Panc1 (cell line): Measurements from ENCODE around the gene PHC2. TPM values are rescaled to one million over a fixed set of nuclear protein-coding genes. Genes with fewer than 3 reads are reported as not detected.

Experiments used
- ATAC-seq: fragments of 200-7000 bp; cut with Tn5 transposase; 2 replicates; pipeline ENCODE4 v1.9.1; 2020; ENCODE audit warnings: mild to moderate bottlenecking, moderate library complexity
- BruUV-seq: library from RNA; stranded (reverse); fragments of 400-500 nt; replicated peaks from 2 replicates; lab custom pipeline; 2021; lab: Mats Ljungman, UMichigan
- CTCF ChIA-PET: fragments of 300-600 bp; sonication (Branson Sonifier 250); formaldehyde crosslinking; loops from one replicate; lab custom pipeline; 2022; ENCODE audit warnings: antibody characterized with exemption; lab: Charles Lee
- POLR2A ChIA-PET: fragments of 300-600 bp; sonication (Branson Sonifier 250); formaldehyde crosslinking; loops from one replicate; lab custom pipeline; 2022; ENCODE audit warnings: antibody characterized with exemption; lab: Charles Lee
- DNase-seq: peaks from one replicate; pipeline ENCODE4 v3.0.0-alpha.2; 2010; ENCODE audit warnings: low read depth, low spot score
- H3K27ac ChIP-seq: 2 replicates; pipeline ENCODE4 v1.5.1; 2011; ENCODE audit warnings: mild to moderate bottlenecking, low read length, inconsistent platforms
- H3K27me3 ChIP-seq: fragments of 200-500 bp; sonication (Bioruptor generic); 2 replicates; pipeline ENCODE4 v1.6.0; 2014; ENCODE audit warnings: low read length, inconsistent platforms; ENCODE audit not compliant: control insufficient read depth, insufficient read depth
- H3K36me3 ChIP-seq: fragments of 200-500 bp; sonication (Bioruptor generic); 2 replicates; pipeline ENCODE4 v1.5.1; 2014; ENCODE audit warnings: inconsistent platforms, mild to moderate bottlenecking, low read length, moderate library complexity; ENCODE audit not compliant: control insufficient read depth, insufficient read depth
- H3K4me1 ChIP-seq: 2 replicates; pipeline ENCODE4 v1.5.1; 2011; ENCODE audit warnings: inconsistent platforms, mild to moderate bottlenecking, low read length, moderate library complexity; ENCODE audit not compliant: control insufficient read depth, insufficient read depth
- H3K4me3 ChIP-seq, 2 experiments: 2 replicates each; pipeline ENCODE4 v1.5.1; 2011 to 2012; ENCODE audit warnings: low read depth in 2 of 2, low read length in 2 of 2, mild to moderate bottlenecking in 2 of 2, inconsistent platforms in 1 of 2, moderate library complexity in 1 of 2
- H3K9me3 ChIP-seq: fragments of 200-500 bp; sonication (Bioruptor generic); 2 replicates; pipeline ENCODE4 v1.5.1; 2014; ENCODE audit warnings: low read depth, mild to moderate bottlenecking, inconsistent platforms, low read length, moderate library complexity; ENCODE audit not compliant: control insufficient read depth, insufficient read depth
- POLR2AphosphoS5 ChIP-seq: IDR thresholded peaks from 2 replicates; pipeline ENCODE4 v1.6.1; 2012; ENCODE audit warnings: mild to moderate bottlenecking, low read depth, low read length, moderate library complexity
- REST ChIP-seq, 2 experiments: IDR thresholded peaks; 2 replicates each; pipeline ENCODE4 v1.6.1; 2011 to 2012; ENCODE audit warnings: low read depth in 2 of 2, control low read depth in 1 of 2, low read length in 1 of 2, mild to moderate bottlenecking in 1 of 2, moderate library complexity in 1 of 2; ENCODE audit not compliant: insufficient read depth in 1 of 2
- SIN3A ChIP-seq: IDR thresholded peaks from 2 replicates; pipeline ENCODE4 v1.6.1; 2012; ENCODE audit warnings: low read depth, mild to moderate bottlenecking, low read length, moderate library complexity, borderline replicate concordance; ENCODE audit not compliant: insufficient read depth
- TCF7L2 ChIP-seq: IDR thresholded peaks from 2 replicates; pipeline ENCODE4 v1.6.1; 2011; ENCODE audit warnings: mild to moderate bottlenecking, low read depth, low read length, inconsistent platforms
- in situ Hi-C: cut with HindIII; loops from 2 replicates; pipeline ENCODE4 v1.10.0; 2016; ENCODE audit warnings: low sequenced_read_pairs, low pct_unique_long_range_greater_than_20kb
- intact Hi-C: fragments of 100-400 bp; cut with micrococcal nuclease; formaldehyde crosslinking; loops from one replicate; pipeline ENCODE4 v1.10.0; 2022; ENCODE audit not compliant: unreplicated experiment
- total RNA-seq: library from RNA; stranded (reverse); gene quantifications from one replicate; pipeline ENCODE4 v1.2.1, GENCODE V29; 2021; ENCODE audit not compliant: unreplicated experiment
- TF ChIP-seq, protein P1 (sequence below): fragments of 450-650 bp; IDR thresholded peaks from 2 replicates; pipeline ENCODE4 v1.5.1; 2017; ENCODE audit warnings: mild to moderate bottlenecking

The PHC2 gene
- total RNA-seq, 1 experiment from 2014 or later, result 122 TPM

DNA sequence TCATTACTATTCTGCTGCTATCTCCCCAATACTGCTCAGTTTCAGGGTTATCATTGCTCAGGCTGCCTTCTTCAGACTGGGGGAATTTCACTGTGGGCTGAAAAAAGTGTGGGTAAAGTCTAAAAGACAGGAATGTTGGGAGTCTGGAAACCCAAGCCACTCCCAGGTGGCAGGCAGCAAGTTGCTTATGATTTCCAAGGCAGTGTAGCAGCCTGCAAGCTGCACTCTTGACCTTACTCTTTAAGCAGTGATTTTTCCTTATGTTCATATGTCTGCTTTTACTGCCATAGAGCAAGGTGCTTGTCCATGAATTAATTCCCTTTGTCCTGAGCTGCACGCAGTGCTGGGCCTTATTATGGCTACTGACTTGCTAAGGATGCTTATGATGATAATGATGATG lies 53.1 kb downstream of the PHC2 start:
- ATAC-seq, result no peak
- Histone ChIP-seq H3K9me3 (no peaks in the 10 kb centered on the region), H3K4me3 (no peak overlapping the region), H3K27me3 (no peaks in the 10 kb centered on the region), H3K36me3 (no peaks in the 10 kb centered on the region), H3K27ac (no peak overlapping the region), H3K4me1 (no peaks in the 10 kb centered on the region)
- ChIA-PET CTCF (no interaction called here), POLR2A (no interaction called here)
- TF ChIP-seq TCF7L2, result no peak
- no peak for TF ChIP-seq SIN3A
- TF ChIP-seq REST (IDR thresholded peaks at IDR 0.05; ENCODE audit: insufficient read depth in 1 of 2, low read depth in 2 of 2, low read length in 1 of 2), result no peak
- no peak for TF ChIP-seq POLR2AphosphoS5
- TF ChIP-seq, protein P1, sequence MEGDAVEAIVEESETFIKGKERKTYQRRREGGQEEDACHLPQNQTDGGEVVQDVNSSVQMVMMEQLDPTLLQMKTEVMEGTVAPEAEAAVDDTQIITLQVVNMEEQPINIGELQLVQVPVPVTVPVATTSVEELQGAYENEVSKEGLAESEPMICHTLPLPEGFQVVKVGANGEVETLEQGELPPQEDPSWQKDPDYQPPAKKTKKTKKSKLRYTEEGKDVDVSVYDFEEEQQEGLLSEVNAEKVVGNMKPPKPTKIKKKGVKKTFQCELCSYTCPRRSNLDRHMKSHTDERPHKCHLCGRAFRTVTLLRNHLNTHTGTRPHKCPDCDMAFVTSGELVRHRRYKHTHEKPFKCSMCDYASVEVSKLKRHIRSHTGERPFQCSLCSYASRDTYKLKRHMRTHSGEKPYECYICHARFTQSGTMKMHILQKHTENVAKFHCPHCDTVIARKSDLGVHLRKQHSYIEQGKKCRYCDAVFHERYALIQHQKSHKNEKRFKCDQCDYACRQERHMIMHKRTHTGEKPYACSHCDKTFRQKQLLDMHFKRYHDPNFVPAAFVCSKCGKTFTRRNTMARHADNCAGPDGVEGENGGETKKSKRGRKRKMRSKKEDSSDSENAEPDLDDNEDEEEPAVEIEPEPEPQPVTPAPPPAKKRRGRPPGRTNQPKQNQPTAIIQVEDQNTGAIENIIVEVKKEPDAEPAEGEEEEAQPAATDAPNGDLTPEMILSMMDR, result no peak
- BruUV-seq, result no TSS peak
- no peak for DNase-seq
- in situ Hi-C loops, result no loop called here
- intact Hi-C loops, result no loop called here

DNA sequence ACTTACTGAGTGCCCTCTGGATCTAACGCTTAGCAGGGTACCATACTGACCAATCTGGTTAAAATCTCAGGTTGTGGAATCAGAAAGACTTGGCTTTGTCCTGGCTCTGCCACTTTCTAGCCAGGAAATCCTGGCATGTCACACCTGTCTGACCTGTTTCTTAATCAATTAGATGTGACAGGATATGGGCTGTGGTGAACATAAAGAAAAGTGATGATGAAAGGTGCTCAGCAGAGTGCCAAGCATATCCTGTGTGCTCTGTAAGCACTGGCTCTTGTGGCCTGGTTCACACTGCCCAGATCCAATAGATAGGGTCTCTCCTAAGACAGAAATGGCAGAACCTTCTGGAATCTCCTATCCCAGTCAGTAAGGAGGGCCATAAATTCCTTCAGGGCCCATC lies 53.9 kb downstream of the PHC2 start:
- in situ Hi-C loops (no loop called here), intact Hi-C loops (no loop called here)
- DNase-seq (no peak), ATAC-seq (no peak)
- H3K27me3 ChIP-seq, result no peaks in the 10 kb centered on the region
- no TSS peak for BruUV-seq
- H3K9me3 ChIP-seq, result no peaks in the 10 kb centered on the region
- H3K4me3 ChIP-seq, result no peak overlapping the region
- ChIA-PET CTCF (no interaction called here), POLR2A (no interaction called here)
- TF ChIP-seq POLR2AphosphoS5, result no peak
- no peak for TF ChIP-seq TCF7L2
- TF ChIP-seq REST (IDR thresholded peaks at IDR 0.05; ENCODE audit: insufficient read depth in 1 of 2, low read depth in 2 of 2, low read length in 1 of 2), result no peak
- TF ChIP-seq, protein P1, result no peak
- no peak for TF ChIP-seq SIN3A
- H3K4me1 ChIP-seq, result no peaks in the 10 kb centered on the region
- H3K27ac ChIP-seq, result no peak overlapping the region
- H3K36me3 ChIP-seq, result no peaks in the 10 kb centered on the region
